Neural progenitor cell (in vitro differentiated cells): Measurements from ENCODE around the gene NEURL1B. TPM values are rescaled to one million over a fixed set of nuclear protein-coding genes. Genes with fewer than 3 reads are reported as not detected.

Experiments used
- DNase-seq: peaks from one replicate; pipeline ENCODE4 v3.0.0-alpha.2; 2016; ENCODE audit warnings: low spot score
- H2AFZ ChIP-seq: fragments of 200-600 bp; sonication (generic); replicated peaks from 2 replicates; pipeline ENCODE4 v1.6.1; 2016; ENCODE audit warnings: antibody characterized with exemption
- H3F3A ChIP-seq: fragments of 200-600 bp; sonication (generic); 2 replicates; pipeline ENCODE4 v1.6.1; 2016; ENCODE audit warnings: antibody characterized with exemption, low read depth
- H3K27ac ChIP-seq: fragments of 200-600 bp; sonication (generic); 2 replicates; pipeline ENCODE4 v1.5.1; 2016; ENCODE audit warnings: mild to moderate bottlenecking
- H3K27me3 ChIP-seq: fragments of 200-600 bp; sonication (generic); 2 replicates; pipeline ENCODE4 v1.6.1; 2016; ENCODE audit warnings: mild to moderate bottlenecking, moderate library complexity
- H3K36me3 ChIP-seq: fragments of 200-600 bp; sonication (generic); 2 replicates; pipeline ENCODE4 v1.5.1; 2016
- H3K4me1 ChIP-seq: fragments of 200-600 bp; sonication (generic); 2 replicates; pipeline ENCODE4 v1.6.1; 2016; ENCODE audit warnings: mixed run types
- H3K4me2 ChIP-seq: fragments of 200-600 bp; sonication (generic); 2 replicates; pipeline ENCODE4 v1.6.1; 2016
- H3K4me3 ChIP-seq: fragments of 200-600 bp; sonication (generic); 2 replicates; pipeline ENCODE4 v1.5.1; 2016
- H3K79me2 ChIP-seq: fragments of 200-600 bp; sonication (generic); 2 replicates; pipeline ENCODE4 v1.6.1; 2016; ENCODE audit warnings: low read depth
- H3K9ac ChIP-seq: fragments of 200-600 bp; sonication (generic); 2 replicates; pipeline ENCODE4 v1.6.1; 2016
- H3K9me3 ChIP-seq: fragments of 200-600 bp; sonication (generic); 2 replicates; pipeline ENCODE4 v1.5.1; 2016; ENCODE audit warnings: low read depth
- H4K20me1 ChIP-seq: fragments of 200-600 bp; sonication (generic); 2 replicates; pipeline ENCODE4 v1.6.1; 2016; ENCODE audit warnings: low read depth
- H3K27ac Mint-ChIP-seq: 3 replicates; pipeline ENCODE4 v1.8.0; 2021; ENCODE audit warnings: mixed read lengths
- H3K27me3 Mint-ChIP-seq: 2 replicates; pipeline ENCODE4 v1.8.0; 2022; ENCODE audit warnings: low read depth, mild to moderate bottlenecking, inconsistent platforms, moderate library complexity, mixed read lengths; ENCODE audit not compliant: insufficient read depth
- H3K36me3 Mint-ChIP-seq: 3 replicates; pipeline ENCODE4 v1.8.0; 2021; ENCODE audit warnings: mixed read lengths
- H3K4me1 Mint-ChIP-seq: 3 replicates; pipeline ENCODE4 v1.8.0; 2021; ENCODE audit warnings: mixed read lengths
- H3K4me3 Mint-ChIP-seq: 3 replicates; pipeline ENCODE4 v1.8.0; 2021; ENCODE audit warnings: mild to moderate bottlenecking, moderate library complexity, mixed read lengths
- H3K9me3 Mint-ChIP-seq: 3 replicates; pipeline ENCODE4 v1.8.0; 2020; ENCODE audit warnings: mixed read lengths
- EZH2 ChIP-seq: fragments of 200-600 bp; sonication (generic); IDR thresholded peaks from 2 replicates; pipeline ENCODE4 v1.6.1; 2017; ENCODE audit warnings: antibody characterized with exemption, mild to moderate bottlenecking, moderate library complexity
- EZH2phosphoT487 ChIP-seq: fragments of 200-600 bp; sonication (generic); IDR thresholded peaks from 2 replicates; pipeline ENCODE4 v1.6.1; 2017; ENCODE audit warnings: antibody characterized with exemption
- total RNA-seq: library from RNA; depleted of rRNA; stranded (reverse); fragments of >200 nt; gene quantifications from 2 replicates; pipeline ENCODE4 v1.2.3, GENCODE V29; 2015; ENCODE audit warnings: low replicate concordance
- TF ChIP-seq, protein P1 (sequence below): fragments of 200-600 bp; sonication (generic); IDR thresholded peaks from 2 replicates; pipeline ENCODE4 v1.5.1; 2017; ENCODE audit warnings: antibody characterized with exemption, mild to moderate bottlenecking

Gene NEURL1B
- total RNA-seq, 1 donor from 2014 or later: 12.1 TPM

DNA sequence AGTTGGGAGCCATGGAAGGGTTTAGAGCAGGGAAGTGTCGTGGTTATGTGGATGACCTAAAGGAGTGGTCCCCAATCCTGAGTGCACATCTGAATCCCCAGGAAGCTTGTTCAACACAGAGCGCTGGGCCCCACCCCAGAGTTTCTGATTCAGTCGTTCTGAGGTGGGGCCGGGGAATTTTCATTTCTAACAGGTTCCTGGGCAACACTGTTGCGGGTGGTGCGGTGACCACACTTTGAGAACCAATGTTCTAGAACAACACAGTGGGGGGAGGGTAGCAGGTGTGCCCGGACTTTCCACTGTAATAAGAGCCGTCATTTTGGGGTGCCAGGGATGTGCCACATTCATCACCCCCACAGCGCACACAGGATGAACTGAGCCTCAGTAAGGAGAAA is 90.6 kb downstream of the NEURL1B start:
- no peak overlapping the region for H3K4me2 ChIP-seq
- no peaks in the 10 kb centered on the region for H3K9me3 Mint-ChIP-seq
- H3K27me3 ChIP-seq: peaks cover 2% of the 10 kb centered on the region
- no peaks in the 10 kb centered on the region for H4K20me1 ChIP-seq
- peaks cover 13% of the 10 kb centered on the region for H3K4me1 Mint-ChIP-seq
- no peak overlapping the region for H3K9ac ChIP-seq
- no peak overlapping the region for H3K27ac Mint-ChIP-seq
- H3K36me3 ChIP-seq: no peaks in the 10 kb centered on the region
- TF ChIP-seq, protein P1, sequence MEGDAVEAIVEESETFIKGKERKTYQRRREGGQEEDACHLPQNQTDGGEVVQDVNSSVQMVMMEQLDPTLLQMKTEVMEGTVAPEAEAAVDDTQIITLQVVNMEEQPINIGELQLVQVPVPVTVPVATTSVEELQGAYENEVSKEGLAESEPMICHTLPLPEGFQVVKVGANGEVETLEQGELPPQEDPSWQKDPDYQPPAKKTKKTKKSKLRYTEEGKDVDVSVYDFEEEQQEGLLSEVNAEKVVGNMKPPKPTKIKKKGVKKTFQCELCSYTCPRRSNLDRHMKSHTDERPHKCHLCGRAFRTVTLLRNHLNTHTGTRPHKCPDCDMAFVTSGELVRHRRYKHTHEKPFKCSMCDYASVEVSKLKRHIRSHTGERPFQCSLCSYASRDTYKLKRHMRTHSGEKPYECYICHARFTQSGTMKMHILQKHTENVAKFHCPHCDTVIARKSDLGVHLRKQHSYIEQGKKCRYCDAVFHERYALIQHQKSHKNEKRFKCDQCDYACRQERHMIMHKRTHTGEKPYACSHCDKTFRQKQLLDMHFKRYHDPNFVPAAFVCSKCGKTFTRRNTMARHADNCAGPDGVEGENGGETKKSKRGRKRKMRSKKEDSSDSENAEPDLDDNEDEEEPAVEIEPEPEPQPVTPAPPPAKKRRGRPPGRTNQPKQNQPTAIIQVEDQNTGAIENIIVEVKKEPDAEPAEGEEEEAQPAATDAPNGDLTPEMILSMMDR: no peak
- TF ChIP-seq EZH2 (no peak), EZH2phosphoT487 (no peak)
- no peaks in the 10 kb centered on the region for H3K9me3 ChIP-seq
- no peaks in the 10 kb centered on the region for H3K4me1 ChIP-seq
- H3K36me3 Mint-ChIP-seq: no peaks in the 10 kb centered on the region
- H3K4me3 Mint-ChIP-seq: no peak overlapping the region
- DNase-seq: no peak
- H3K79me2 ChIP-seq: no peaks in the 10 kb centered on the region
- no peaks in the 10 kb centered on the region for H3F3A ChIP-seq
- no peak overlapping the region for H3K27ac ChIP-seq
- no peak overlapping the region for H2AFZ ChIP-seq
- H3K27me3 Mint-ChIP-seq: peaks cover 8% of the 10 kb centered on the region
- H3K4me3 ChIP-seq: no peak overlapping the region

DNA sequence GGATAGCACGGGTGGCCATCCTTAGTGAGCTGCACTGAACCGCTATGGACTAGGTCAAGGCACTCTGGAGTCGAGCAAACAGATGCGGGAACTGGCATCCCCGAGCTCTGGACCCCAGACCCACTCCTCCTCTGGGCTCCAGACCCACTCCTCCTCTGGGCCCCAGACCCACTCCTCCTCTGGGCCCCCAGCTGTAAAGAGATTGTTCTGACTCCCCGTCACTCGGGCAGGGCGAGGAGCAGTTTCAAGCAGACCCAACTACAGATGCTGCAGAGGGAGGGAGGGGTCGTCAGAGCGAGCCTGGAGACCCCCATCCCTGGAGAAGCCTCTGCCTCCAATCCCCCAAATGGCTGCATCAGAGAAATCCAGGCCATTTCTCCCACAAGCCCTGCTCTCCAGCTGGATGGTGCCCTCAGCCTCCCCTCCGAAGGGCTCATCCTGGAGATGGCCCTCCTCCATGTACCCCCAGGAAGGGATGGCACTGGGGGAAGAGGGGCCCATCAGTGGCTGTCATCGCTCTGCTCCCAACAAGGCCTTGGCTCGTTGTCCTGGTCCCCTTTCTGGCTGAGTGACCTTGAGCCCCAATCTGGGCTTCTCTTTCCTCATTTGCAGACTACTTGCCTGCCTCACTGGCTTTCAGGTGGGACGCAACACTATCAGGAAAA is 91.3 kb downstream of the NEURL1B start:
- Mint-ChIP-seq H3K4me3 (no peak overlapping the region), H3K27ac (peak overlapping the region; percentile 81), H3K27me3 (peaks cover 7% of the 10 kb centered on the region), H3K4me1 (peaks cover 16% of the 10 kb centered on the region), H3K9me3 (no peaks in the 10 kb centered on the region), H3K36me3 (no peaks in the 10 kb centered on the region)
- no peaks in the 10 kb centered on the region for H3K79me2 ChIP-seq
- no peak overlapping the region for H3K4me2 ChIP-seq
- no peak overlapping the region for H3K9ac ChIP-seq
- H2AFZ ChIP-seq: no peak overlapping the region
- no peaks in the 10 kb centered on the region for H3K4me1 ChIP-seq
- no peak overlapping the region for H3K27ac ChIP-seq
- H3F3A ChIP-seq: no peaks in the 10 kb centered on the region
- no peaks in the 10 kb centered on the region for H4K20me1 ChIP-seq
- H3K27me3 ChIP-seq: no peaks in the 10 kb centered on the region
- no peaks in the 10 kb centered on the region for H3K9me3 ChIP-seq
- H3K36me3 ChIP-seq: no peaks in the 10 kb centered on the region
- TF ChIP-seq EZH2 (no peak), EZH2phosphoT487 (no peak)
- TF ChIP-seq, protein P1: no peak
- DNase-seq: no peak
- no peak overlapping the region for H3K4me3 ChIP-seq

DNA sequence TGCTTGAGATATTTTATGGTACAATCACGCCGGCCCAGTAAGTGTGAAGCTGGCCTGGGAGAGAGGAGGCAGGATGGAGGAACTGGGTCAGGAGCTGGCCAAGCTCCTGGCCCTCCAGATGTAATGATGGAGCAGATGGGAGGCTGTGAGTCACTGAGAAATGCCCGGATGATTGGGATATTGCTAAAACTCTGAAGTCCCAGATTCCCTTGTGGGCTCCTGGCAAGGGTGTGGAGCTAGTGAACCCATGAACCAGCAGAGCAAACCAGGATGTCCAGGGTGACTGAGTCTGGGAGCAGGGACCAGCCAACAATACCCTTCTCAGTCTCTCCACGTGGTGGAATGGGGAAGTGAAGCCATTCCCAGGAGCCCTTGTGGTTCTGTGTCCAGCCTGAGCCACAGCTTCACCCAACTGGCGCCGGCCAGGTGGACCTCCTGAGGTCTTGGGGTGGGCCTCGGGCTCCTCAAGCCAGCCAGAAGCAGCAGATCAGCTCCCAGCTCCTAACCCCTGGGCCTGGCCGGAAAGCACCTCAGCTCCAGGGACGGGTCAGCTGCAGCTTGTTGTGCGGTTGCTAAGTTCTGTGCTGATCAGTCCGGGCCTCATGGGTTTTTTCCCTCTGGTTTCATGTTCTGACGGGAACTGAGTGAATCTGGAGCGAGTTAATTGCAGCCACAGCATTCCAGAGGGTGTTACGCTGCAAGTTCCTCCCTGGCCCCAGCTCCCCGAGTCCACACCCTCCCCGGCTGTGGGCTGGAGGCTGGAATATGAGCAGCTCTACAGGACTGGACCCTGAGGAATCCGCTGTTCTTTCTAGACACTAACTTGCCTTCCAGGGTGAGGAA is 92.3 kb downstream of the NEURL1B start:
- Histone ChIP-seq H3K4me2 (no peak overlapping the region), H3F3A (no peaks in the 10 kb centered on the region), H3K27ac (no peak overlapping the region), H3K27me3 (no peaks in the 10 kb centered on the region), H4K20me1 (no peaks in the 10 kb centered on the region), H3K4me3 (no peak overlapping the region), H3K79me2 (no peaks in the 10 kb centered on the region), H3K4me1 (no peaks in the 10 kb centered on the region), H3K9ac (no peak overlapping the region), H3K9me3 (no peaks in the 10 kb centered on the region), H2AFZ (peak overlapping the region; percentile 30), H3K36me3 (no peaks in the 10 kb centered on the region)
- Mint-ChIP-seq H3K36me3 (no peaks in the 10 kb centered on the region), H3K4me3 (no peak overlapping the region), H3K4me1 (peaks cover 16% of the 10 kb centered on the region), H3K27ac (peak overlapping the region; percentile 81), H3K27me3 (peaks cover 7% of the 10 kb centered on the region), H3K9me3 (no peaks in the 10 kb centered on the region)
- TF ChIP-seq EZH2phosphoT487: no peak
- DNase-seq: peak; percentile 42

DNA sequence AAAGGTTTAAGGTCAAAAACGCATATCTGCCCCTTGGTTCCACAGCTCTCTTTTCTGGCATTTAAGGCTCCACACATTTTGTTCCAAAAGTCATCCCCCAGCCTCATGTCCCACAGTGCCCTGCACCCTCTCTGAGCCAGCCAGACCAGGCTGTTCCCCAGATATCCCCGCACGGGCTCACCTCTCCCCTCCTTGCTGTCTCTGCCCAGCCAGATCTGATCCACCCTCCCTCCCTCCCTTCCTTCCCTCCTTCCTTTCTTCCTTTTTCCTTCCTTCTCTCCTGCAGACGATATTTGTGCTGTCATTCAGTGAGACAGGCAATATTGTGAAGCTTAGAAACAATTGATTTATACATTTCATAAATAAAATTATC is 92.9 kb downstream of the NEURL1B start:
- Histone ChIP-seq H3K4me1 (no peaks in the 10 kb centered on the region), H3F3A (no peaks in the 10 kb centered on the region), H3K9ac (no peak overlapping the region), H3K9me3 (no peaks in the 10 kb centered on the region), H3K79me2 (no peaks in the 10 kb centered on the region), H3K36me3 (no peaks in the 10 kb centered on the region), H3K4me2 (no peak overlapping the region), H3K27ac (no peak overlapping the region), H2AFZ (peak overlapping the region; percentile 30), H4K20me1 (no peaks in the 10 kb centered on the region), H3K4me3 (no peak overlapping the region), H3K27me3 (no peaks in the 10 kb centered on the region)
- H3K27me3 Mint-ChIP-seq: peaks cover 7% of the 10 kb centered on the region
- no peaks in the 10 kb centered on the region for H3K36me3 Mint-ChIP-seq
- no peak for DNase-seq
- peak overlapping the region; percentile 63 for H3K27ac Mint-ChIP-seq
- no peaks in the 10 kb centered on the region for H3K9me3 Mint-ChIP-seq
- TF ChIP-seq EZH2phosphoT487 (no peak), EZH2 (no peak)
- TF ChIP-seq, protein P1: no peak
- H3K4me1 Mint-ChIP-seq: peaks cover 16% of the 10 kb centered on the region
- no peak overlapping the region for H3K4me3 Mint-ChIP-seq
